GM18520 (cell line): ENCODE results near the gene LRCH3.

Source experiments
- ATAC-seq: cut with Tn5 transposase; IDR thresholded peaks from one replicate; pipeline ENCODE4 v1.9.1; 2021; ENCODE audit not compliant: unreplicated experiment

LRCH3 gene

GRCh38 chr3:197791892-197792647 is 1.0 kb downstream of the LRCH3 start:
- no peak for ATAC-seq

DNA sequence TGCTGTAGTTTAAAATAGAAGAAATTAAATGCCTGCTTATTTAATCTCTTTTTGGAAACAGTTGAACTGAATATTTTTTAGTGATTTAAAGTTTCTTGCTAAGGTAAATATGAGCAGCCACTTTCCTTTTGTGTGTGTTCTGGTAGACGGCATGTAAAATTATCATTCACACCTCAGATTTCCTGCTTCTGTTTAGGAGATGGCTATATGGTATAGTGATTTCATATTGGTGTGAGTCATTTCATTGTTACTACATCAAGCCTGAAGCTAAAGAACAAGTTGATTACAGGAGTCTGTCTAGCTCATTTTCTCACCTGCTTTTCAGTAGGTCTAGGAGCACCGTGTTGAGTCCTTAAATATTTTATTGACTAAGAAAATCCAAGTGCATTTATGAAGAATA is 2.2 kb downstream of the LRCH3 start:
- ATAC-seq = no peak

GRCh38 chr3:197794115-197794514 is 3.1 kb downstream of the LRCH3 start:
- ATAC-seq = no peak

GRCh38 chr3:197795200-197795599 is 4.1 kb downstream of the LRCH3 start:
- ATAC-seq = no peak

DNA sequence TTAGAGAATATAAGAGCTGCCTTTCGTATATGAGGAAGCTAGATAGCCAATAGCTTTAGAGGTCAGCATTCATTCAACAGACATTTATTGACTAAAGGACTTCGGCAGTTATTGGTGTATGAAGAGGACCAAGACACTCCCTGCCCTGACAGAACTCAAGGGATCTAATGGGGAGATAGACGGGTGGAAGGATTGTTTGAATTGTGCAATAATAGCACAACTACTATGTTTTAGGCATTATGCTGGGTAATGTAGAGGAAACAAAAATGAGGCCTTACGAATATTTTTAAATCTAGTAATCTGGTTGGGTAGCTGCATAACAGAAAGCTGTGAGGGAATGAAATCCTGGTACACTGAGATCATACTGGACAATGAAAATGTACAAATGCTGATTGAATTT is 5.0 kb downstream of the LRCH3 start:
- ATAC-seq = no peak

DNA sequence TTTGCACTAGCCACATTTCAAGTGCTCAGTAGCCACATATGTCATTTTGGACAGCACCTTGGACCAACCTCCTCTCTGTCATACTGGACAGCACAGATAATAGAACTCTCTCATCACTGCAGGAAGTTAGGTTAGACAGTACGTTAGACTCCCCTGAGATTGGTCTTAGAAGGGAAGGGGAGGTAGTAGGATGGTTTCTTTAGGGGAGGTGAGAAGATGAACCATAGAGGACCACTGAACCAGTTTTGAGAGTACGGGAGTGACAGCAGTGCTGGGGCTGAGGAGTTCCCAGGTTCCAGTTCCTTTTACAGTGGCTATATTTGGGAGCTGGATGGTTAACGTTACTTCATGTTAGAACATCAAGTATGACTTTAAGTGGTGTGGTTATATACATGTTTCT is 7.8 kb downstream of the LRCH3 start:
- peak; percentile 31 for ATAC-seq

DNA sequence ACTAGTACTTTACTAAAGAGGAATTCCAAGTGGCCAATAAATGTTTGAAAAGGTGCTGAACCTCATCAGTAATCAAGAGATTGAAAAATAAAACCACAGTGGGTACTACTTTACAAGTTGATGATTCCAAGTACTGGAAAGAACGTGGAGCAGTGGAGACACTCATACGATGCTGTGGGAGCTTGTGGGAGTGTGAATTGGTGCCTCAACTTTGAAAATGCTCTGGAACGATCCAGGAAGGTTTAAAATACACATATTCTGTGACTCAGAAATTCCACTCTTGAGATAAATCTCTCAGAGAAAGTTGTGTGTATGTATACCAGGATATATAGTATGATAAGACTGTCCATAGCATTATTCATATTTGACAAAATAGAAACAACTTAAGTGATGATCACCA is 9.3 kb downstream of the LRCH3 start:
- ATAC-seq = no peak

DNA sequence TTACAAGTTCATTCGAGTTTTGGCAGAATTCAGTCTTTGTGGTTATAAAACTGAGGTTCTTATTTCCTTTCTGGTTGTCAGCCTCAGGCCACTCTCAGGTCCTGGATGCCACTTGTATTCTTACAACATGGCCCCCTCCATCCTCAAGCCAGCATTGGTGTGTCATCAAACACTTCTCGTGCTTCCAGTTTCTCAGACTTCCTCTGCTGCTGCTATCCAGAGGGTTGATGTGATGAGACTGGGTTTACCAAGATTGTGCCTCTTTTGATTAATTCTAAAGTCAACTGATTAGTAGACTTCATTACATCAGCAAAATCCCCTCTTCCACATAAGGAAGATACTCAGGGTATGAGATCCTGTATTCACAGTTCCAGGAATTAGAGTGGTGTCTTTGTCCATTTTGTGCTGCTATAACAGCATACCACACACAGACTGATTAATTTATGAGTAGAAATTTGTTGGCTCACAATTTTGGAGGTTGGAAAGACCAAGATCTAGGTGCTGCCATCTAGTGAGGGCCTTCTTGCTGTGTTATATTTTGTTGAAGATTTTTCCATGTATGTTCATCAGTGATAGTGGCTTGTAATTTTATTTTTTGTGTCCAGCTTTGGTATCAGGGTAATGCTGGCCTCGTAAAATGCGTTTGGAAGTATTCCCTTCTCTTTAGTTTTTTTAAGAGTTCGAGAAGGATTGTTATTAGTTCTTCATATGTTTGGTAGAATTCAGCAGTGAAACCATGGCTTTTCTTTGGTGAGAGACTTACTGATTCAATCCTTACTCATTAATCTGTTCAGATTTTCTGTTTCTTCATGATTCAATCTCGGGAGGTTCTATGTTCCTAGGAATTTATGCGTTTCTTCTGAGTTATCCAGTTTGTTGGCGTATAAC is 11.1 kb downstream of the LRCH3 start:
- ATAC-seq = no peak

- ATAC-seq = no peak
Measured at GRCh38 chr3:197802779-197803459, 11.9 kb downstream of the LRCH3 start.

- ATAC-seq = no peak
Measured at GRCh38 chr3:197804511-197804910, 13.5 kb downstream of the LRCH3 start.

DNA sequence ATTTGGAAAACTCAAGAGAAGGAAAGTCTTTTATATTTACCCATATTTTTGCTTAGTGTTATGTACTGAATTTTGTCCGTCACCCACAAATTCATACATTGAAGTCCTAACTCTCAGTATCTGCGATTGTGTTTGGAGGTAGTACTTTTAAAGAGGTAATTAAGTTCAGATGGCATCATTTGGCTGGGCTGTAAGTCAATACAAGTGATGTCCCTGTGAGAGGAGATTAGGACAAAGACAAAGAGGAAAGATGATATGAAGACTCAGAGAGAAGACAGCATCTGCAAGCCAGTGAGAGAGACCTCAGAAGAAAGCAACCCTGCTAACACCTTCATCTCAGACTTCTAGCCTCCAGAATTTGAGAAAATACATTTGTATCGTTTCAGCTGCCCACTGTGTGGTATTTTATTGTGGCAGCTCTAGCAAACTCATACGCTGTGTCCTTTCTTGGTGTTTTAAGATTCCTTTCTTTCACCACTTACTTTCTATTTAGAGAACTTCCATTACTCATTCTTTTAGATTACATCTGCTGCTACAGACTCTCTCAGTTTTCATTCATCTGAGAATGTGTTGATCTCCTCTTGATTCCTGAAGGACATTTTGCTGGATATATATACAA is 17.0 kb downstream of the LRCH3 start:
- ATAC-seq = no peak

DNA sequence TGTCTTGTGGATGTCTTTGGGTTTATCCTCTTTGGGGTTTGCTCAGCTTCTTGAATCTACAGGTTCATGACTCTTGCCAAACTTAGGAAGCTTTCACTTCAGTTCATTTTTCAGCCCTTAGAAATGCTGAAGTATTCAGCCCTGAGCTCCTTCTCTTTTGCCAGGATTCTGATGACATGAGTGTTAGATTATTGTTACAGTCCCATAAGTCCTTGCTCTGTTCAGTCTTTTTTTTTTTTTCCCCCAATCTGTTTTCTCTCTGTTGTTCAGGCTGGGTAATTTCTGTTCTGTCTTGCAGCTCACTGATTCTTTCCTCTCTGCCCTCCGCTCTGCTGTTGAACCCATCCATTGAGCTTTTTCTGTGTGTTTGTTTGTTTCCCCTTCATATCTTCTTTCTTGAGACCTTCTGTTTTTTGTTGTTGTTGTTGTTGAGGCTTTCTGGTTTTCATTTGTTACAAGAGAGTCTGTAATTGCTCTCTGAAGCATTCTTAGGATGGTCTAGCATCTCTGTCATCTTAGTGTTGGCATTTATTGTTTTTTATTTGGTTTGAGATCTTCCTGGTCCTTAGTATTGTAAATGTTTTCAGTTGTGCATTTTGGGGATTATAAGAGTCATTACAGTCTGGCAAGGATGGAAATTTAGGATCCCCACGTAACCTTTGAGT is 18.4 kb downstream of the LRCH3 start:
- ATAC-seq = no peak

DNA sequence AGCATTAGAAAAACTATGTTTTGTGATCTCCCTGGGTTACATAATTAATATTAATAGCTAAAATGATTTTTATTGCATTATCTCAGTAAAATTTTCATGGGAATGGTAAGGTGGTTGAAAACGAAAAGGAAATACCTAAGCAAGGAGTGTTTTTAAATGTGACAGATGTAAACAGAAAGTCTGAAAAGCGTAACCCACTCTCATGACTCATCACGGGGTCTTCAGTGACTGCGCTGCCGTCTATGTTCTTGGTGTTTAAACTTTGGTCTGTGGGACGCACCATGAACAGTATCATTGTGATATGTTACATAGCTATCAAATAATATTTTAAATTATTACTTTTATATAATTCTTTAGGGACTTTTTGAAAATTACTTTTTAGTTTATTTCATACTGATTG is 19.8 kb downstream of the LRCH3 start:
- no peak for ATAC-seq

- no peak for ATAC-seq
Measured at GRCh38 chr3:197811343-197811742, 20.3 kb downstream of the LRCH3 start.

DNA sequence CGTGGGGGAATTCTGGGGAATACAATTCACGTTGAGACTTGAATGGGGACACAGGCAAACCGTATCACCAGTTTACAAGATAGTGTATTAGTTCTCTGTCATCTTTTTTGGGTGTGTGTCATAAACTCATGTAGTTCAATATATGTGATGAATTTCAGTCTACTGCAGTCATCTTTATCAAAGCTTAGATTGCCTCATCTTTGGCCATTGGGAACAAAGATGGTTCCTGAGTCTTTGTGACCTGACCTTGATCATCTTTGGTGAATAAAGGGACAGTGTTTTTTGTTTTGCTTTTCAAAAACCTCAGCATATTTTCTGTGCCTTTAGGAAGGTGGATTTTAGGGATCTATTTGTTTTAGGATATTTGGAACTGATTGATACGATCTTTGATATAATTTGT is 23.3 kb downstream of the LRCH3 start:
- ATAC-seq = no peak

- no peak for ATAC-seq
Measured at GRCh38 chr3:197820550-197821335, 29.7 kb downstream of the LRCH3 start.

GRCh38 chr3:197829397-197830045 is 38.5 kb downstream of the LRCH3 start:
- ATAC-seq = no peak

DNA sequence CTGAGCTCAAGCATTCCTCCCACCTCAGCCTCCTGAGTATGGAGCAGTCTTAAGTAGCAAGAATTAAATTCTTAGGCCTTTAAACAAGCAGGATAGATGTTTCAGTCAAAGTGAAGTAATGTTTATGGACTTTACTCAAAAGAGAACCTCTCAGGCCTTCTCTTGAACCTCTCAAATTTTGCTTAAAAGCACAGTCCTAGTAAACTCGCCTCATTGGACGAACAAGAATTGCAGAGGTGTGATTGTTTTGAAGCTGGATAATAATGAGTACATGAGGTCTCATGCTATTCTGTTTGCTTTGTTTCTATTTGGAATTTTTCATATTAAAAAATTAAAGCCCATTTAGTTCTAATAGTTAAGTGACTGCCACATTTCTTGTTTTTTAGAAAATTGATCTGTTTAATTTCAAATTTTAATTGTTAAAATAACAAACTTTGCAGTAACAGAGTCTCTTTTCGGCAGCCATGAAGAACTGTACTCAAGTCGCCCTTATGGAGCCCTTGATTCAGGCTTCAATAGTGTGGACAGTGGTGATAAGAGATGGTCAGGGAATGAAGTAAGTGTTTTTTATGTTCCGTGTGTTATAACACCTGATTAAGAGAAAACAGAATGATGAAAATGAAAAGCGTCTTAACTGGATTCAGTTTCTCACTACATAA is 39.4 kb downstream of the LRCH3 start:
- no peak for ATAC-seq

- no peak for ATAC-seq
Measured at GRCh38 chr3:197830967-197831313, 39.9 kb downstream of the LRCH3 start.
